Mesenchymal stem cell (in vitro differentiated cells and primary cell): ENCODE data around the gene RBM17.

Experiments used
- DNase-seq: peaks from one replicate; pipeline ENCODE4 v3.0.0-alpha.2; 2013
- H2AFZ ChIP-seq: one replicate; pipeline ENCODE4 v1.6.1; 2013; ENCODE audit warnings: low read depth, mild to moderate bottlenecking, control low read depth, inconsistent platforms, low read length, moderate library complexity
- H2AK5ac ChIP-seq: 2 replicates; pipeline ENCODE4 v1.6.1; 2013; ENCODE audit warnings: low read length, moderate library complexity, mild to moderate bottlenecking, inconsistent platforms; ENCODE audit not compliant: severe bottlenecking
- H2BK120ac ChIP-seq: one replicate; pipeline ENCODE4 v1.6.1; 2013; ENCODE audit warnings: low read depth, mild to moderate bottlenecking, inconsistent platforms, low read length, moderate library complexity
- H2BK12ac ChIP-seq, 2 experiments: one replicate each; pipeline ENCODE4 v1.6.1; 2013; ENCODE audit warnings: inconsistent platforms in 2 of 2, low read length in 2 of 2, mild to moderate bottlenecking in 2 of 2, moderate library complexity in 2 of 2, control low read depth in 1 of 2
- H2BK15ac ChIP-seq: one replicate; pipeline ENCODE4 v1.6.1; 2013; ENCODE audit warnings: mild to moderate bottlenecking, low read depth, inconsistent platforms; ENCODE audit not compliant: poor library complexity, severe bottlenecking
- H2BK5ac ChIP-seq: 2 replicates; pipeline ENCODE4 v1.6.1; 2013; ENCODE audit warnings: low read depth, mild to moderate bottlenecking, low read length, control low read depth, inconsistent platforms; ENCODE audit not compliant: poor library complexity, severe bottlenecking
- H3K14ac ChIP-seq, 2 experiments: one replicate each; pipeline ENCODE4 v1.6.1; 2013; ENCODE audit warnings: inconsistent platforms in 2 of 2, low read length in 2 of 2, control low read depth in 1 of 2, mild to moderate bottlenecking in 1 of 2, moderate library complexity in 1 of 2
- H3K18ac ChIP-seq, 2 experiments: one replicate each; pipeline ENCODE4 v1.6.1; 2013; ENCODE audit warnings: inconsistent platforms in 2 of 2, low read length in 2 of 2, control low read depth in 1 of 2, low read depth in 1 of 2, mild to moderate bottlenecking in 1 of 2
- H3K23ac ChIP-seq, 2 experiments: one replicate each; pipeline ENCODE4 v1.6.1; 2013; ENCODE audit warnings: inconsistent platforms in 2 of 2, low read length in 2 of 2, mild to moderate bottlenecking in 2 of 2, moderate library complexity in 2 of 2, control low read depth in 1 of 2
- H3K27ac ChIP-seq: 2 replicates; pipeline ENCODE4 v1.5.1; 2013; ENCODE audit warnings: mild to moderate bottlenecking, moderate library complexity, low read length, control low read depth, inconsistent platforms; ENCODE audit not compliant: poor library complexity, severe bottlenecking
- H3K27me3 ChIP-seq, 2 experiments: 2 replicates each; pipeline versions ENCODE4 v1.6.1 to v1.7.0; 2013; ENCODE audit warnings: low read length in 2 of 2, mild to moderate bottlenecking in 2 of 2, moderate library complexity in 2 of 2, control low read depth in 1 of 2, inconsistent platforms in 1 of 2; ENCODE audit not compliant: control insufficient read depth in 1 of 2, insufficient read depth in 1 of 2
- H3K36me3 ChIP-seq, 2 experiments: 2 replicates each; pipeline versions ENCODE4 v1.6.1 to v1.7.0; 2013; ENCODE audit warnings: low read length in 2 of 2, control low read depth in 1 of 2, inconsistent platforms in 1 of 2, low read depth in 1 of 2, mild to moderate bottlenecking in 1 of 2; ENCODE audit not compliant: insufficient read depth in 2 of 2, control insufficient read depth in 1 of 2
- H3K4ac ChIP-seq, 2 experiments: one replicate each; pipeline ENCODE4 v1.6.1; 2013; ENCODE audit warnings: inconsistent platforms in 2 of 2, low read length in 2 of 2, mild to moderate bottlenecking in 2 of 2, moderate library complexity in 2 of 2, control low read depth in 1 of 2, low read depth in 1 of 2
- H3K4me1 ChIP-seq: 2 replicates; pipeline ENCODE4 v1.6.1; 2013; ENCODE audit warnings: low read depth, low read length, control low read depth; ENCODE audit not compliant: control insufficient read depth, insufficient read depth
- H3K4me2 ChIP-seq: 2 replicates; pipeline ENCODE4 v1.6.1; 2013; ENCODE audit warnings: low read length, mild to moderate bottlenecking, inconsistent platforms; ENCODE audit not compliant: poor library complexity, severe bottlenecking
- H3K4me3 ChIP-seq, 2 experiments: 2 replicates each; pipeline versions ENCODE4 v1.5.1 to v1.7.0; 2013; ENCODE audit warnings: low read length in 2 of 2, mild to moderate bottlenecking in 2 of 2, control low read depth in 1 of 2, low read depth in 1 of 2; ENCODE audit not compliant: insufficient read depth in 1 of 2
- H3K79me1 ChIP-seq: replicated peaks from 2 replicates; pipeline ENCODE4 v1.6.1; 2013; ENCODE audit warnings: mild to moderate bottlenecking, control low read depth, low read length, inconsistent platforms; ENCODE audit not compliant: poor library complexity, severe bottlenecking
- H3K9ac ChIP-seq: 2 replicates; pipeline ENCODE4 v1.7.0; 2013; ENCODE audit warnings: mild to moderate bottlenecking, low read length, moderate library complexity
- H3K9me3 ChIP-seq: 2 replicates; pipeline ENCODE4 v1.7.0; 2013; ENCODE audit warnings: mild to moderate bottlenecking, low read length; ENCODE audit not compliant: control insufficient read depth
- H4K8ac ChIP-seq: one replicate; pipeline ENCODE4 v1.6.1; 2013; ENCODE audit warnings: inconsistent platforms, mild to moderate bottlenecking, low read length, moderate library complexity
- H4K91ac ChIP-seq: one replicate; pipeline ENCODE4 v1.6.1; 2013; ENCODE audit warnings: mild to moderate bottlenecking, low read length, inconsistent platforms
- WGBS: methylation state at CpG from one replicate; pipeline ENCODE4 v1.1.7; 2013; ENCODE audit warnings: mixed read lengths; 5-methylcytosine and 5-hydroxymethylcytosine counted together

Gene RBM17

DNA sequence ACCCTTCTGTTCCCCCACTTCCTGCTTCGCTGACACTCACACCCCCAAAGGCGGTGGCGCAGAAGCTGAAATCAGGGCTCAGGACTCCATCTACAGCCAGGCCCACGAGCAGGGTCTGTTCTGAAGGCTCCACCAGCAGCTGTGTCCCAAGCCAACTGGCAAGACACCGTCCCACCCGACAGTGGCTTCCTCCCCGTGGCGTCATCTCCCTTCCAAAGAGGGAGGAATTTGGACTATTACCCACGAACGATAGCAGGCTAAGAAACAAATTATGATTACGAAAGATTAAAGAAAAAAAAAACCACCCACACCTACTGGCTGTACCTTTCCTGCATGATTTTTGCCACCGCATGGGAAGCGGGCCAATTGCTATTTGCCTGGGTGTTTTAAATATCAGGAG is 54.3 kb downstream of the RBM17 start:
- Histone ChIP-seq H3K18ac (peak overlapping the region in 1 of 2 experiments; percentile 41), H4K8ac (no peak overlapping the region), H3K9ac (no peak overlapping the region), H3K14ac (no peak overlapping the region), H3K4ac (peak overlapping the region in 1 of 2 experiments; percentile 1), H2BK5ac (no peak overlapping the region), H3K79me1 (peaks cover 20% of the 10 kb centered on the region), H2BK12ac (peak overlapping the region in 1 of 2 experiments; percentile 8), H3K23ac (no peak overlapping the region), H3K36me3 (peaks cover 0 to 8% of the 10 kb centered on the region in 2 experiments), H3K9me3 (no peaks in the 10 kb centered on the region), H2AK5ac (no peak overlapping the region), H2AFZ (no peak overlapping the region), H3K4me1 (peaks cover 38% of the 10 kb centered on the region), H2BK15ac (no peak overlapping the region), H3K27ac (no peak overlapping the region), H3K4me3 (no peak overlapping the region), H4K91ac (peak overlapping the region; percentile 1), H3K27me3 (peaks cover 4 to 27% of the 10 kb centered on the region in 2 experiments), H2BK120ac (no peak overlapping the region), H3K4me2 (no peak overlapping the region)
- no peak for DNase-seq
- 90% methylated on average over 10 of the region's 13 CpGs for WGBS

DNA sequence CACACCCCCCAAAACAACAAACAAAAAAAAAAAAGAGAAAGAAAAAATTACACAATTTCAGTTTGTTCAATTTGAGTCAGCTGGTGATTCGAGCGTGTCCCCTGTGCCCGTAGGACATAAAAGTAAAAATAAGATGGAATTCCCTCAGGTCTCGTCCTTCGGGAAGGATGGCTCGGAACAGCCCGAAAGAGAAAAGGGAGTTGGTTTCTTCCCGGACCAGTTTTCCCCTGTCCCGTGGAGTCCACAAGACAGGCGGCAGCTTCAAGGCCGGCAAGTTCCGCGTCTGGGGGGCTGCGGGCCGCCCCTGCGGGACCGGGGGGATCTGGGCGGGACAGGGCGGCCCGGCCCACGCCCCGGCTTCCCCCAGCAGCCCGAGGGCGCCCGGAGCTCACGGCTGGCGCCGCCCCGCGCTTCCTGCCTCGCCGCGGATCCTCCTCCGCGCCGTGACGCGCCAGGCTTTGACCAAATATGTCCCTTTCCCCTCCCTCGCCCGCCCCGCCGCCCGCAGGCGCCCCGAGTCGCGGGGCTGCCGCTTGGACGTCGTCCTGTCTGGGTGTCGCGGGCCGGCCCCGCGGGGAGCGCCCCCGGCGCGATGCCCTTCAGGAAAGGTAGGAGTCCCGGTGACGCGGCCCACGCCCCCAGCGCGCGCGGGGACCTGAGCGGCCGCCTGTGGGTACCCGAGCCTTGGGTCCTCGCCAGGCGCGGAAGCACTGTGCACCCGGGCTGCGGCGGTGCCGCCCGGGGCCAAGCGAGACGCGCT is 55.8 kb downstream of the RBM17 start:
- H3K14ac ChIP-seq, result peak overlapping the region in 1 of 2 experiments; percentile 99
- H2BK5ac ChIP-seq, result no peak overlapping the region
- peak overlapping the region; percentile 88 for H4K8ac ChIP-seq
- peak overlapping the region; percentile 45 to 93 for H2BK12ac ChIP-seq
- peak overlapping the region; percentile 97 for H2BK15ac ChIP-seq
- peak overlapping the region; percentile 96 to 98 for H3K18ac ChIP-seq
- peak overlapping the region; percentile 35 to 91 for H3K4ac ChIP-seq
- peak; percentile 88 for DNase-seq
- H3K4me2 ChIP-seq, result peak overlapping the region; percentile 93
- H2BK120ac ChIP-seq, result peak overlapping the region; percentile 95
- H3K23ac ChIP-seq, result peak overlapping the region in 1 of 2 experiments; percentile 98
- no peak overlapping the region for H3K27ac ChIP-seq
- peak overlapping the region; percentile 90 for H3K9ac ChIP-seq
- peaks cover 0 to 10% of the 10 kb centered on the region in 2 experiments for H3K36me3 ChIP-seq
- H3K9me3 ChIP-seq, result no peaks in the 10 kb centered on the region
- under 1% methylated on average over 65 of the region's 81 CpGs for WGBS
- peak overlapping the region; percentile 83 for H4K91ac ChIP-seq
- peaks cover 22% of the 10 kb centered on the region for H3K79me1 ChIP-seq
- H3K4me1 ChIP-seq, result peaks cover 40% of the 10 kb centered on the region
- peak overlapping the region; percentile 73 for H2AFZ ChIP-seq
- H2AK5ac ChIP-seq, result no peak overlapping the region
- peaks cover 0 to 14% of the 10 kb centered on the region in 2 experiments for H3K27me3 ChIP-seq
- peak overlapping the region; percentile 83 to 85 for H3K4me3 ChIP-seq

DNA sequence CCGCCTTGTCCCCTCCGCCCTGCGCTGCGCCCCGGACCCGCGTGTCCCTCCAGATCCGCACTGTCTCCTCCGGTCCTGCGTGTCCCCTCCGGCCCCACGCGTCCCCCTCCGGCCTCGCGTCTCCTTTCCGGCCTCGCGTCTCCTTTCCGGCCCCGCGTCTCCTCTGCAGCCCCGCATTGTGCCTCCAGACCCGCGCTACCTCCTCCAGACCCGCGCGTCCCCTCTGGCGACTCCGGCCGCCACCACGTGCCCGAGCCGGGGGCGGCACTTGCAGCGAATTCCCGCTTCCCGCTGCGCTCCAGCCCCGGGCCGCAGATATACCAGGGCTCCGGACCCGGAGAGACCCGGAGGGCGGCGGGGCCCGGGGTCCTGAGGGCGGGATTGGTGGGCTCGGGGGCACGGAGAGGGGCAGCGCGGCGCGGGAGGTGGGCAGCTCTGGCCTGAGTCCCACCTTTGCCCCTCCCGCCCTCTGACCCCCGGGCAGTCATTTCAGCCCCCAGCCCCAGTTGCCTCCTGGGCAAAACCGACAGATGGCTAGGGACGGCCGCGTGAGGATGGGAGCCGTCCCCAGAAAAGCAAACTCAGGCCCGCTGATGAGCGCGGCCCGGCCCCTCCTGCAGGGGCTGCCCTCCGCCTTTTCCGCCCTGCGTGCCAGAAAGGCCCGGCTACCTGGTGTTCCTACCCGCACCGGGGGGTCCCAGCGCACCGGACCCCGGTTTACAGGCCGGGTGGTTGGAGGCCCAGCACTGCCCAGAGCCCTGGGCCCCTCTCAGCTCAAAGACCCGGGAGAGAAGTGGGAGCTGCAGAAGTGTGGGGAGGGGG is 56.5 kb downstream of the RBM17 start:
- no peak overlapping the region for H3K27ac ChIP-seq
- H3K23ac ChIP-seq, result peak overlapping the region in 1 of 2 experiments; percentile 98
- H2BK5ac ChIP-seq, result no peak overlapping the region
- peaks cover 36% of the 10 kb centered on the region for H3K4me1 ChIP-seq
- H3K14ac ChIP-seq, result peak overlapping the region in 1 of 2 experiments; percentile 99
- peak overlapping the region; percentile 37 for H2BK15ac ChIP-seq
- H2AFZ ChIP-seq, result peak overlapping the region; percentile 73
- H3K4me2 ChIP-seq, result peak overlapping the region; percentile 93
- peaks cover 26% of the 10 kb centered on the region for H3K79me1 ChIP-seq
- H4K8ac ChIP-seq, result peak overlapping the region; percentile 88
- H3K9ac ChIP-seq, result peak overlapping the region; percentile 90
- peak overlapping the region; percentile 81 for H4K91ac ChIP-seq
- peak overlapping the region; percentile 45 to 93 for H2BK12ac ChIP-seq
- H3K9me3 ChIP-seq, result no peaks in the 10 kb centered on the region
- H3K18ac ChIP-seq, result peak overlapping the region; percentile 96 to 98
- H3K4ac ChIP-seq, result peak overlapping the region in 1 of 2 experiments; percentile 91
- peak overlapping the region; percentile 17 for H2AK5ac ChIP-seq
- peaks cover 0 to 6% of the 10 kb centered on the region in 2 experiments for H3K27me3 ChIP-seq
- H2BK120ac ChIP-seq, result peak overlapping the region; percentile 95
- DNase-seq, result peak; percentile 46
- 2% methylated on average over 76 of the region's 76 CpGs for WGBS
- peak overlapping the region; percentile 83 to 85 for H3K4me3 ChIP-seq
- peaks cover 0 to 10% of the 10 kb centered on the region in 2 experiments for H3K36me3 ChIP-seq
